HG02938 (cell line): ENCODE measurements around the gene FBXO21.

ENCODE experiments used
- ATAC-seq: cut with Tn5 transposase; IDR thresholded peaks from one replicate; pipeline ENCODE4 v1.9.1; 2021; ENCODE audit warnings: mild to moderate bottlenecking, moderate library complexity; ENCODE audit not compliant: unreplicated experiment

The FBXO21 gene

GRCh38 chr12:117140397-117141096 is 49.7 kb downstream of the FBXO21 start:
- no peak for ATAC-seq

DNA sequence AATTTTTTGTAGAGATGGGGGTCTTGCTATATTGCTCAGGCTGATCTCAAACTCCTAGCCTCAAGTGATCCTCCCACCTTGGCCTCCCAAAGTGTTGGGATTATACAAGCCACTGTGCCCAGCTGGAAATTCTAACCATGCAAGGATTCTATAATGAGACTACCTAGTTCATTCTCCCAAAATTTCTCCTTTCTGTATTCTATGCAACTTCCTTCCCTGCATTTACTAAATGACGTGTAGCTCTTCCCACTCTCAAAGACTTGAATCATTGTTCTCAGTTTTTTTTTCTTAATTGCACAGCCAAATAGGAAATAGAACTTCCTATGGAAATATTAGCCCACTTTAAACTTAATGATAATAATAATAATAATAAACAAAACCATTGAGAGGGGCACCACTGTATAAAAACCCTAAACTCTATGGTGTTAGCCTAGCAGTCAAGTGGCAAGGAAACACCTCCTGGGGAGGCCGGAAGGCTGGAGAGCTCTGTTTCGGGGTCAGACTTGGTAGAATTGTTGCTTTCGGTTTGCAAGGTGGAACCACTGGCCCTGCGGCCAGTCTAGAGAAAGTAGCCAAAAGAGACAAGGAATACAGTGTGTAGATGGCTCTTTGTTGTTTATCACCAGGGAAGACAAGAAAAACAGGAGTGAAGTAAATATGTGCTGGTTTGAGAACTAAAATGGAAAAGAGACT is 51.1 kb downstream of the FBXO21 start:
- ATAC-seq: no peak

DNA sequence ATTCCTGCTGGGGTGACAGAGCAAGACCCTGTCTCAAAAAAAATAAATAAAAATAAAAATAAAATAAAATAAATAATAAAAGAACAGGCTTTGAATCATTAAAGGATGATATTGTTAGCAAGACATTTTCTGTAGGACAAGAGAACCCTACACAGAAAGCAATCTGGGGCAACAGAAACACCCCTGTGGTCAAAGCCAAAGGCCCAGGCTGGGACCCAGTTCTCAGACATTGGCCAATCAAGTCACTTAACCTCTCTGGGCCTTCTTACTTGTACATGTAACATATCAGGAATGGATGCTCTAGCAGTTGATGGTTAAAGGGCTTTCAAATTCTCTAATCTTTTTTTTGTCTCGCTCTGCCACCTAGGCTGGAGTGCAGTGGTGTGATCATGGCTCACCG is 55.5 kb downstream of the FBXO21 start:
- no peak for ATAC-seq

GRCh38 chr12:117134059-117134458 is 56.2 kb downstream of the FBXO21 start:
- ATAC-seq: no peak

- ATAC-seq: no peak
Measured at GRCh38 chr12:117130801-117131200, 59.5 kb downstream of the FBXO21 start.

- ATAC-seq: no peak
Measured at GRCh38 chr12:117129391-117129790, 60.9 kb downstream of the FBXO21 start.

DNA sequence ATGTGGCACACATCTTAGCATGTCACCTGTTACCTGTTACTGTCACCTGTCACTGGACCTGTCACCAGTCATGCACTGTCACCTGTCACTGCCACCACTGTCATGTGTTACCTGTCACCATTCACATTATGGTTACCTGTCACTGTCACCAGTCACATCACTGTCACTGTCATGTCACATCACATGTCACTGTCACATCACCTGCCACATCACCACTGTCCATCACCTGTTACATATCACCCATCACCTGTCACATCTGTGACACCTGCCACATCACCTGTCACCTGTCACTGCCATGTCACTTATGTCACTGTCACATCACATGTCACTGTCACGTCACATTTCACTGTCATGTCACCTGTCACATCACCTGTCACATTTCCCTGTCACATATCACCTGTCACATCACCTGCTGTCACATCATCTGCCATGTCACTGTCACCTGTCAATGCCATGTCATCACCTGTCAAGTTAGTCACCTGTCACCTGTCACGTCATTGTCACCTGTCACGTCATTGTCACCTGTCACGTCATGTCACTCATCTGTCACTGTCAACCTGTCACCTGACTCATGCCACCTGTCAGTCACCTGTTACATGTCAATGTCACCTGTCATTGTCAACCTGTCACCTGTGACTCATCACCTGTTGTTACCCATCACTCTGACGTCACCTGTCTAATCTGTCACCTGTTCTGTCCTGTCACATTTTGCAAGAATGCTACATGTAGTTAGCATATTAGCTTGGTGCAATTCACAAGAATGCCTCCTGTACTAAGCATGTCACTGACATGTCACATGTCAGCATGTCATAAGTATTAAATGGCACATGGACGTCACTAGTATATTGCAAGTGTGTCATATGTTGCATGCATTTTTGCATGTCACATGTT is 62.1 kb downstream of the FBXO21 start:
- ATAC-seq: no peak

- ATAC-seq: no peak
Measured at GRCh38 chr12:117126335-117126734, 63.9 kb downstream of the FBXO21 start.

DNA sequence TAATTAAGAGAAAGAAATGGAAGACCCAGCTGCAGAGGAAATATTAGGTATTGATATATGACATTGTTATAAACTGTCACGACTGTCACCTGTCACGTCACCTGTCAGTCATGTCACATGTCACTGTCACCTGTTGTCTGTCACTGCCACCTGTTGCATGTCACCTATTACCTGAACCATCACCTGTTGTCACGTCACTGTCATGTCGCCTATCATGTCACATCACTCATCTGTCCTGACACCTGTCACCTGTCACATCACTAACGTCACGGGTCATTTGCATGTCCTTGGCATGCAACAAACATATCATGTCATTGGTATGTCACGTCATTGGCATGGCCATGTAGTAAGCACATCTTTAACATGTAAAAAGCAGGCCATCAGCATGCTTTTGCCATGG is 64.5 kb downstream of the FBXO21 start:
- no peak for ATAC-seq

DNA sequence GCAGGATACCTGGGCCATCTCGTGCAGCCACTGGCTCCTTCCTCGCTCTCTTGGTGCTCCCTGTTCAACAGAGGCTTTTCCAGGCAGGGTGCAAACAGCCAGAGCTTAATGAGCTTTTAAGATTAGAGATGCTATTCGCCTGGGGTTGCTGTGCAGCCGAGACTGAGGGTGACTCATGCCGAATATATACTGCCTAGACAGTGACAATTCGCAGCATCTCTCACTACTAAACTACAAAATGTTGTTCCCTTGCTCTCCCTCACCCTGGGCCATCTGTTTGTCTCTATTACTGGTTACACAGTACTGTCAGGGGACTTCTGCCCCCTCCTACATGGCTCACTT is 65.0 kb downstream of the FBXO21 start:
- ATAC-seq: no peak

DNA sequence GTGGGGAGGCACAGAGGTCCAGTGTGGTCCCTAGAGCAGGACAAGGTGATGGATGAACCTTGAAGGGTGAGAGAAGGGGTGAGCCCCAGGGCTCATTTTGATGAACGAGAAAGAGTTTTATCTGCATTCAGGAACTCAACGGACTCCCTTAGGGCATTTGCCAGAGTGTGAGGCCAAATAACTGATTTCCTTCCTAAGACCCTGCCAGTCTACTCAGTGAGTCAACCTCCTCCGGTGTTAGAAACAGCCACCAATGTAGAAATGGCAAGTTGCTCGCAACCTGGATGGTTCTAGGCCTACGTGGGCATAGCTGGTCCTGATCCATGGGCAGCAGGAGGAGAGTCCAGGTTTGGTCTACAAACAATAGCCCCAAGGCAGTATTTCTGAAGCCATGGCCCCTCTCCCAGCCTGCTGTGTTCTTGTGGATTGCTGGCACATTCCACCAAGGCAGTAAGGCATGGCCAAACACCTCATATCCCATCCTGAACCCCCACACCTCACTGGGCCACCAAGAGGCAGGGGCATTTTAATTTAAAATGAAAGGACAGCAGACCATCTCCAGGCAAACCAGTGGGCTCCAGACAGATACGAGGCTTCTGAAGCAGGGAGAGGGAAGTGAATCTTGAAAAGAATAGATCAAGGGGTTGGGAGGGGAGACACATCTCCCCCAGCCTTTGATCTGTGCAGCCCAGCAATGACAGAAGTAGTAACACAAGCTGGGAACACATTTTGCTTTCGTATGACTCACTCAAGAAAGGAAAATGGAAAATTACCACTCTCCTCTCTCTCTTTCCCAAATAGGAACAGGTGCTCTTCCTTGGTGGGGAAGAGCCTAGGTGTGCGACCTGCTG is 65.6 kb downstream of the FBXO21 start:
- ATAC-seq: no peak

- ATAC-seq: no peak
Measured at GRCh38 chr12:117121441-117121840, 68.8 kb downstream of the FBXO21 start.

DNA sequence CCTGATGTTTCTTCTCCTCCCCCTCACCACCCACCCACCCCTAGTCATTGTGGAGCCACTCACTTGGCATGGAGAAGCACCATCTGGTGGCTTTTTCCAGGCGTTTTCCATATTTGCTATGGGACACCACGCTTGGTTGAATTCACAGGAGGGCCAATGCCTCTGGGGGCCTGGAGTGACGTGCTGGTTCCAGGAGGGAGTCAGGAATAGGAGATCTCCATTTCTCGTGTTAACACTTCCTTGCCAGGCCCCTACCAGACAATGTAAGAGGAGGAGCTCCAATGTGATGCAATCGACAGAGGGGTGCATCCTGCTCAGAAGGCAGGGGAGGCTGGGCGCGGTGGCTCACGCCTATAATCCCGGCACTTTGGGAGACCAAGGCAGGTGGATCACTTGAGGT is 69.5 kb downstream of the FBXO21 start:
- no peak for ATAC-seq

GRCh38 chr12:117119592-117120198 is 70.6 kb downstream of the FBXO21 start:
- ATAC-seq: no peak

GRCh38 chr12:117118838-117119591 is 71.3 kb downstream of the FBXO21 start:
- ATAC-seq: no peak

GRCh38 chr12:117114784-117115183 is 75.5 kb downstream of the FBXO21 start:
- ATAC-seq: no peak

DNA sequence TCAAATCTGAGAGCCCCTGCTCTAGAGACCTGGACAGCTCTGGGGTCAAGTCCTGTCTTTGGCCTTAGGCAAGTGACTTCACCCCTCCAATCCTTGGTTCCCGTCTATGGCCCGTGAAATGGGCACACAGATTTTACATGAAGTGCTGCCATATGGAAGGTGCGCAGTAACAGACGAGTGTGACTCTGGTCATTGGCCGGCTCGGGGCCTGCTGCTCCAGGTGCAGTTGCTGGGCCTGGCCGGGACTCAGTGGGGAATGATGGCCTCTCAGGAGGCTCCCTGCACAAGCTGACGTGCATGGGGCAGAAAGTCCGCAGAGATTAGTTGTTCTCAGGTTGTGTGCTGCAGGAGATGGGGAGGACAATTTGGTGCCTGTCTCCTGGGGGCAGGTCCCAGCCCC is 77.0 kb downstream of the FBXO21 start:
- no peak for ATAC-seq

GRCh38 chr12:117111821-117112595 is 78.3 kb downstream of the FBXO21 start:
- no peak for ATAC-seq

DNA sequence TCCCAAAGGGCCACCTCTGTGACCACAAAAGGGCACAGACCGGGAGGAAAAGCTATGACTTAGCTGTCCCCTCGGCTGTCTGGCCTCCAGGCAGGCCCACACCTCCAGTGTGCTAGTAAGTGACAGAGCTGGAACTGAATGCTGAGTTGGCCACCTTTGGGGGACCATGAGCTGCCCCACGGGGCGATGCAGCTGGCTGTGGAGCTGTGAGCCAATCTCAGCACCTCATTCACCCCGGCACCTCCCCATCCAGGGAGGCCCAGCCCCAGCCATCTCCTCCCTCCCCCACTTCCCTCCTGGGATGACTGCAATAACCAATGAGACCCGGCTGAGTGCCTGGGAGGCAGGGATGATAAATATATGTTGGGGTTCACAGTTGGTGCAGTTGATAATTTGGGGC is 78.9 kb downstream of the FBXO21 start:
- ATAC-seq: no peak
